SKM-1 (cell line): Measurements from ENCODE around the gene XDH.

Experiments used
- DNase-seq: peaks from one replicate; lab custom pipeline; 2025; ENCODE audit not compliant: unreplicated experiment; lab: John Stamatoyannopoulos, UW

Gene XDH

GRCh38 chr2:31286961-31287550 is 127.5 kb downstream of the XDH start:
- DNase-seq: no peak

- DNase-seq: no peak
Observed at GRCh38 chr2:31286230-31286629, 128.3 kb downstream of the XDH start.
